Measurements from ENCODE around the gene KRT6A.

Gene KRT6A

DNA sequence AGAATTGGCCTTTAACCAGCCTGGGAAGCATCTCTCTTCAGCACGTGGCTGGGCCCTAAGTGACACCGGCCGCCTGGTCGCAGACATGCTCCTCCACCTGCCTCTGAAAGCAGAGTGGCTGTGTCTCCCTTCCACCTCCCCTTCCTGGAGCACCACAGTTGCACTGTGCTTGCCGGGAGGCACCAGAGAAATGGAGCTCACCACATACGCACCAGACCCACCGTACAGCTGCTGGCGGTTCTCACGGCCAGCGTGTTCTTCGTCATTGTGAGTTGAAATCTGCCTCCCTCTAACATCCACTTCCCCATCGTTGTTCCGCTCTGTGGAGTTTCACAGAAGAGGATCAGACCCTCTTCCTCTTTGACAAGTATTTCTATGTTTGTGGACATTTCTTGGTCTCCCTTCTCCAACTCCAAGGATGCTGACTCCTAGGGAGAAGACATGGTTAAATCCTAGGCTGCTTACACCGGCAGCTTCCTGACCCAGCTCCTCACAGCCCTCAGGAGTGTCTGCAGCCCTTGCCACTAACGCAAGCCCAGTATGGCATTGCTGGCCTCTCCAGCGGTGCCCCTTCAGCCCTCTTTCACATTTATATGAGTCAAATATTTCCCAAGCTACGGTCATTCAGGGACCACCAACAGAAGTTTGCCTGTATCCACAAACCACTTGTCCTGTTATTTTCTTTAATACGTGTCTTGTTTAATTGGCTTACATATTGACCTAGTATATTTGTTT, 38.7 kb upstream of the KRT6A start:
- H3K4me3 ChIP-seq (ENCODE audit: low read depth, low read length) = no peak overlapping the region
- H3K36me3 ChIP-seq = no peaks in the 10 kb centered on the region
- H3K27me3 ChIP-seq (ENCODE audit: insufficient read depth, low read depth, severe bottlenecking) = peaks cover 93% of the 10 kb centered on the region
- H3K27ac ChIP-seq = no peak overlapping the region
- no peaks in the 10 kb centered on the region for H3K9me3 ChIP-seq (ENCODE audit: severe bottlenecking)
- no peak for DNase-seq
- no peak for TF ChIP-seq CTCF (IDR thresholded peaks at IDR 0.05; ENCODE audit: low read depth, low read length)

DNA sequence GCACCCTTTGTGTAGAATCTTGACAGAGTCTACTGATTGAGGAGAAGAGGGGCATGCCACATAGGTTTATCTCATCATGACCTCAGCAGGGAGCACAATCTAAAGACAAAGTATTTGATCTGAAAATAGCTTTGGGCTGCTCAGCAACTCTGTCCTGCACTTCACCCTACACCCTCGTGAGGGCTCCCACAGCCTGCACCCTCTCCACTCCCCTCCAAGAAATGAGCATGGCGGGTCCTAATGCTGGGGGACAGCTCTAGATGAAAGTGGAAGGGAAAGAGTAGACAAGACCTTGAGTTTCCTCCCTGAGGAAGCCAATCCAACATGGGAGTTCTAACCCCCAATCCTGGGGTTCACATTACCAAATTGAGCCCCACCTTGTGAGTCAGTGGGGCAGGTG, 37.8 kb upstream of the KRT6A start:
- no peaks in the 10 kb centered on the region for H3K9me3 ChIP-seq (ENCODE audit: severe bottlenecking)
- no peak overlapping the region for H3K27ac ChIP-seq
- peaks cover 94% of the 10 kb centered on the region for H3K27me3 ChIP-seq (ENCODE audit: insufficient read depth, low read depth, severe bottlenecking)
- no peak for TF ChIP-seq CTCF (IDR thresholded peaks at IDR 0.05; ENCODE audit: low read depth, low read length)
- no peak overlapping the region for H3K4me3 ChIP-seq (ENCODE audit: low read depth, low read length)
- no peak for DNase-seq
- H3K36me3 ChIP-seq = no peaks in the 10 kb centered on the region

GRCh38 chr12:52530366-52530765, 37.3 kb upstream of the KRT6A start:
- Histone ChIP-seq H3K4me3 (ENCODE audit: low read depth, low read length) (no peak overlapping the region), H3K9me3 (ENCODE audit: severe bottlenecking) (no peaks in the 10 kb centered on the region), H3K27ac (no peak overlapping the region), H3K36me3 (no peaks in the 10 kb centered on the region), H3K27me3 (ENCODE audit: insufficient read depth, low read depth, severe bottlenecking) (peaks cover 95% of the 10 kb centered on the region)
- DNase-seq = no peak
- no peak for TF ChIP-seq CTCF (IDR thresholded peaks at IDR 0.05; ENCODE audit: low read depth, low read length)

GRCh38 chr12:52529846-52530245, 36.8 kb upstream of the KRT6A start:
- no peak for DNase-seq
- no peaks in the 10 kb centered on the region for H3K9me3 ChIP-seq (ENCODE audit: severe bottlenecking)
- TF ChIP-seq CTCF (IDR thresholded peaks at IDR 0.05; ENCODE audit: low read depth, low read length) = no peak
- no peak overlapping the region for H3K4me3 ChIP-seq (ENCODE audit: low read depth, low read length)
- peaks cover 95% of the 10 kb centered on the region for H3K27me3 ChIP-seq (ENCODE audit: insufficient read depth, low read depth, severe bottlenecking)
- no peak overlapping the region for H3K27ac ChIP-seq
- no peaks in the 10 kb centered on the region for H3K36me3 ChIP-seq

GRCh38 chr12:52529417-52529816, 36.4 kb upstream of the KRT6A start:
- Histone ChIP-seq H3K27me3 (ENCODE audit: insufficient read depth, low read depth, severe bottlenecking) (peaks cover 95% of the 10 kb centered on the region), H3K4me3 (ENCODE audit: low read depth, low read length) (no peak overlapping the region), H3K9me3 (ENCODE audit: severe bottlenecking) (no peaks in the 10 kb centered on the region), H3K27ac (no peak overlapping the region), H3K36me3 (no peaks in the 10 kb centered on the region)
- no peak for TF ChIP-seq CTCF (IDR thresholded peaks at IDR 0.05; ENCODE audit: low read depth, low read length)
- no peak for DNase-seq

- peaks cover 97% of the 10 kb centered on the region for H3K27me3 ChIP-seq (ENCODE audit: insufficient read depth, low read depth, severe bottlenecking)
- no peak overlapping the region for H3K4me3 ChIP-seq (ENCODE audit: low read depth, low read length)
- H3K36me3 ChIP-seq = no peaks in the 10 kb centered on the region
- DNase-seq = no peak
- no peak overlapping the region for H3K27ac ChIP-seq
- no peaks in the 10 kb centered on the region for H3K9me3 ChIP-seq (ENCODE audit: severe bottlenecking)
- TF ChIP-seq CTCF (IDR thresholded peaks at IDR 0.05; ENCODE audit: low read depth, low read length) = no peak
Observed at GRCh38 chr12:52528641-52529143, 35.6 kb upstream of the KRT6A start.

Measured in WERI-Rb-1 (cell line).